Mesendoderm (in vitro differentiated cells): ENCODE measurements around the gene SLC5A5.

Experiments used
- DNase-seq: peaks from one replicate; pipeline ENCODE4 v3.0.0; 2013
- H2AK5ac ChIP-seq: 2 replicates; pipeline ENCODE4 v1.6.1; 2013; ENCODE audit warnings: low read length, inconsistent platforms
- H2BK120ac ChIP-seq: 2 replicates; pipeline ENCODE4 v1.6.1; 2013; ENCODE audit warnings: low read depth, mild to moderate bottlenecking, low read length, moderate library complexity, mixed read lengths
- H2BK15ac ChIP-seq: replicated peaks from 2 replicates; pipeline ENCODE4 v1.6.1; 2013; ENCODE audit warnings: low read depth, mild to moderate bottlenecking, moderate library complexity
- H2BK5ac ChIP-seq: 2 replicates; pipeline ENCODE4 v1.6.1; 2013; ENCODE audit warnings: low read length, inconsistent platforms
- H3K18ac ChIP-seq: 2 replicates; pipeline ENCODE4 v1.6.1; 2013; ENCODE audit warnings: mild to moderate bottlenecking, low read length, mixed read lengths
- H3K23ac ChIP-seq: one replicate; pipeline ENCODE4 v1.6.1; 2013; ENCODE audit warnings: low read length
- H3K27ac ChIP-seq: 2 replicates; pipeline ENCODE4 v1.5.1; 2013; ENCODE audit warnings: low read depth, mild to moderate bottlenecking, inconsistent platforms, low read length, moderate library complexity
- H3K27me3 ChIP-seq: 2 replicates; pipeline ENCODE4 v1.6.1; 2013; ENCODE audit warnings: low read length, control low read depth, mild to moderate bottlenecking, inconsistent platforms; ENCODE audit not compliant: insufficient read depth, poor library complexity
- H3K36me3 ChIP-seq: 2 replicates; pipeline ENCODE4 v1.6.1; 2013; ENCODE audit warnings: low read length, inconsistent platforms; ENCODE audit not compliant: control insufficient read depth, insufficient read depth
- H3K4ac ChIP-seq: one replicate; pipeline ENCODE4 v1.6.1; 2013; ENCODE audit warnings: low read depth, mild to moderate bottlenecking, low read length, moderate library complexity
- H3K4me1 ChIP-seq: 2 replicates; pipeline ENCODE4 v1.6.1; 2013; ENCODE audit warnings: low read depth, low read length, inconsistent platforms; ENCODE audit not compliant: control insufficient read depth
- H3K4me2 ChIP-seq: 2 replicates; pipeline ENCODE4 v1.6.1; 2013; ENCODE audit warnings: low read length
- H3K4me3 ChIP-seq: 2 replicates; pipeline ENCODE4 v1.5.1; 2013; ENCODE audit warnings: mild to moderate bottlenecking, low read length
- H3K56ac ChIP-seq: one replicate; pipeline ENCODE4 v1.6.1; 2013; ENCODE audit warnings: low read length
- H3K79me1 ChIP-seq: 2 replicates; pipeline ENCODE4 v1.6.1; 2013; ENCODE audit warnings: low read length, inconsistent platforms
- H3K79me2 ChIP-seq: 2 replicates; pipeline ENCODE4 v1.6.1; 2013; ENCODE audit warnings: mild to moderate bottlenecking, low read length; ENCODE audit not compliant: control insufficient read depth, insufficient read depth
- H3K9ac ChIP-seq: 2 replicates; pipeline ENCODE4 v1.6.1; 2013; ENCODE audit warnings: low read length, inconsistent platforms
- H4K5ac ChIP-seq: one replicate; pipeline ENCODE4 v1.6.1; 2013; ENCODE audit warnings: low read length
- H4K8ac ChIP-seq: one replicate; pipeline ENCODE4 v1.6.1; 2013; ENCODE audit warnings: low read depth, mild to moderate bottlenecking, control low read depth, low read length, moderate library complexity
- WGBS: extraction: QIAGEN DNeasy Blood & Tissue Kit; methylation state at CpG from one replicate; pipeline ENCODE4 v1.1.7; 2013; ENCODE audit warnings: low lambda C conversion rate, missing lambda C conversion rate; ENCODE audit not compliant: insufficient coverage; ENCODE audit errors: extremely low coverage; 5-methylcytosine and 5-hydroxymethylcytosine counted together

Gene SLC5A5

GRCh38 chr19:17926044-17926443 is 54.3 kb downstream of the SLC5A5 start:
- Histone ChIP-seq H3K4me2 (no peak overlapping the region), H3K56ac (no peak overlapping the region), H3K4ac (no peak overlapping the region), H3K4me3 (no peak overlapping the region), H3K18ac (no peak overlapping the region), H2BK15ac (no peak overlapping the region), H3K27ac (no peak overlapping the region), H4K8ac (no peak overlapping the region), H4K5ac (no peak overlapping the region), H3K9ac (no peak overlapping the region), H2BK5ac (no peak overlapping the region), H2AK5ac (no peak overlapping the region), H3K23ac (no peak overlapping the region), H3K27me3 (no peaks in the 10 kb centered on the region), H2BK120ac (no peak overlapping the region), H3K36me3 (no peaks in the 10 kb centered on the region), H3K79me2 (no peaks in the 10 kb centered on the region), H3K79me1 (no peaks in the 10 kb centered on the region), H3K4me1 (no peaks in the 10 kb centered on the region)
- WGBS, result no CpG with 5 or more reads among the region's 4 CpGs
- no peak for DNase-seq

- no peak overlapping the region for H3K9ac ChIP-seq
- WGBS, result no CpG with 5 or more reads among the region's 4 CpGs
- H2BK15ac ChIP-seq, result no peak overlapping the region
- no peak overlapping the region for H3K4me2 ChIP-seq
- no peak overlapping the region for H3K23ac ChIP-seq
- no peak overlapping the region for H3K18ac ChIP-seq
- no peak overlapping the region for H3K27ac ChIP-seq
- H3K79me2 ChIP-seq, result peaks cover 7% of the 10 kb centered on the region
- no peak for DNase-seq
- no peak overlapping the region for H4K8ac ChIP-seq
- no peak overlapping the region for H2BK5ac ChIP-seq
- no peak overlapping the region for H3K4ac ChIP-seq
- no peak overlapping the region for H3K4me3 ChIP-seq
- H3K4me1 ChIP-seq, result peaks cover 2% of the 10 kb centered on the region
- no peaks in the 10 kb centered on the region for H3K36me3 ChIP-seq
- H3K79me1 ChIP-seq, result peaks cover 7% of the 10 kb centered on the region
- no peak overlapping the region for H3K56ac ChIP-seq
- no peak overlapping the region for H2BK120ac ChIP-seq
- H2AK5ac ChIP-seq, result no peak overlapping the region
- no peak overlapping the region for H4K5ac ChIP-seq
- no peaks in the 10 kb centered on the region for H3K27me3 ChIP-seq
Observed at GRCh38 chr19:17929056-17929455, 57.3 kb downstream of the SLC5A5 start.

DNA sequence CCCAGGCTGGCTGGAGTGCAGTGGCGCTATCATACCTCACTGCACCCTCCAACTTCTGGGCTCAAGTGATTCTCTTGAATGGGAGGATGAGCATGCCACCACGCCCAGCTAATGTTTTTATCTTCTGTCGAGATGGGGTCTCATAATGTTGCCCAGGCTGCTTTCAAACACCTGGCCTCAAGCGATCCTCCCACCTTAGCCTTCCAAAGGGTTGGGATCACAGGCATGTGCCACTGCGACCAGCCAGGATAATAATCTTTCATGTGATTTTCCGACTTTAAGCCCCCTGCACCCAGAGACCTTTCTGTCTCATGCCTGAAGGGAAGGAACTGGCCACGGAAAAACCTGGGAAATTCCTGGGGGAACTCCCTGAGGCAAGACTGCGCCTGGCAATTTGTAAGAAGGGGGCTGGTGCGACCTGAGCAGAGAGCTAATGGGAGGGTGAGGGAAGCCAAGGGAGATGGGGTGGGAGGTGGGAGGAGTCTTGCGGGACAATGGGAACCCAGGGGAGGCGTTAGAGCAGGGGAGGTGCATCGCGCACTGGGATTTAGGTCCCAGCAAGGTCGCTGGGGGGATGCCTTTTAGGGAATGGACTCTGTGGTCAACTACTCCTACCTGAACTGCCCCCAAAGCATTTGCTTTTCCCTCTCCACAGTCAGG is 59.9 kb downstream of the SLC5A5 start:
- peak; percentile 89 for DNase-seq
- no peak overlapping the region for H2BK5ac ChIP-seq
- peak overlapping the region; percentile 86 for H3K56ac ChIP-seq
- no peaks in the 10 kb centered on the region for H3K36me3 ChIP-seq
- peaks cover 7% of the 10 kb centered on the region for H3K79me1 ChIP-seq
- H3K18ac ChIP-seq, result no peak overlapping the region
- peak overlapping the region; percentile 99 for H4K5ac ChIP-seq
- no peaks in the 10 kb centered on the region for H3K27me3 ChIP-seq
- peaks cover 2% of the 10 kb centered on the region for H3K4me1 ChIP-seq
- peaks cover 7% of the 10 kb centered on the region for H3K79me2 ChIP-seq
- H2BK120ac ChIP-seq, result no peak overlapping the region
- no peak overlapping the region for H3K23ac ChIP-seq
- peak overlapping the region; percentile 79 for H3K9ac ChIP-seq
- H3K4ac ChIP-seq, result no peak overlapping the region
- H2AK5ac ChIP-seq, result no peak overlapping the region
- H2BK15ac ChIP-seq, result no peak overlapping the region
- peak overlapping the region; percentile 84 for H3K4me2 ChIP-seq
- H3K27ac ChIP-seq, result no peak overlapping the region
- no CpG with 5 or more reads among the region's 14 CpGs for WGBS
- no peak overlapping the region for H4K8ac ChIP-seq
- no peak overlapping the region for H3K4me3 ChIP-seq

DNA sequence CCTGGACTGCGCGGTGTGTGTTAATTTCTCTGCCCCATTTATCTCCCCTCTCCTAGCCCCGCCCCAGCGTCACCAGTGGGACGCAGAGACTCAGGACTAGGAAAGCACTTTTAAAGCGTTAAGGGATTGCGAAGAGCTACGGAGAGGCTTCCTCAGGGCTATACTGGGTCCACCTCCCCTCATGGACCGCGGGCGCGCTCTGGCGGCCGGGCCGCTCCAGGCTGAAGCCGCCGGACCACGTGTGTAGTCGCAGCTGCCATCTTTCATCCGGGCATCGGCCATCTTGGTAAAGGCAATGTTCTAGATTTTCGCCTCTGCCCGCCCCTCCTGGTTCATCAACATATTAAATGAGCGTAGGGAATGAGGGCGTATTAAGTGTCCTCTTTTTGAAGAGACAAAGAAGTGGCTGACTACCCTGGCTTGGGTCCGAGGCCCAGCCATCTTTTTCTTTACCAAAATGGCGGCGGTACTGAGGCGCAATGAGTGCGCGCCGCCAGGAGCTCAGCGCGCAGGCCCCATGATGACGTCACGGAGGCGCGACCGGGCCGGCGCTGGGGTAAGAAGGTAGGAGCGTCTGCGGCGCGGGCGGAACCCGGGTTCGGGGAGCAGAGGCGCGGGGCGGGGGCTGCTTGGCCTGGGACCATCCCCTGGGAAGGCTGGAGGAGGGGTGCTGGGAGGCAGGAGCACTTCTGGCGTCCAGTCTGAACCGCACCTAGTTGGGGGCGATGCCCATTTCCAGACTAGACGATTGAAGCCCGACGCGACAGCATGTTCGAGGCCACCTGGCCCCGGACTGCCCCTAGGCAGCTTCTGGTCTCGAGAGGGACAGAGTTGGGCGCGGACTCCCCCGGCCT is 61.0 kb downstream of the SLC5A5 start, which contains the start of gene CCDC124:
Gene CCDC124, plus strand, starts transcription at position 531 of the 854 bp plus-strand sequence. CDS start 3,406 bp downstream, outside the sequence.
- Histone ChIP-seq H3K18ac (peak within 1 kb of the TSS; percentile 33), H2AK5ac (peak within 1 kb of the TSS; percentile 78), H3K23ac (no peak within 1 kb of the TSS), H3K27ac (no peak within 1 kb of the TSS), H2BK120ac (no peak within 1 kb of the TSS), H3K4ac (peak within 1 kb of the TSS; percentile 50), H3K27me3 (no peaks in the 10 kb centered on the region), H3K4me1 (peaks cover 2% of the 10 kb centered on the region), H2BK15ac (no peak within 1 kb of the TSS), H3K9ac (peak within 1 kb of the TSS; percentile 97), H4K5ac (peak within 1 kb of the TSS; percentile 99), H3K4me2 (peak within 1 kb of the TSS; percentile 97), H3K79me1 (peaks cover 7% of the 10 kb centered on the region), H3K36me3 (no peaks in the 10 kb centered on the region), H3K56ac (peak within 1 kb of the TSS; percentile 90), H4K8ac (peak within 1 kb of the TSS; percentile 3), H3K4me3 (peak within 1 kb of the TSS; percentile 92), H2BK5ac (peak within 1 kb of the TSS; percentile 49), H3K79me2 (peaks cover 7% of the 10 kb centered on the region)
- DNase-seq, result peak; percentile 96
- no CpG with 5 or more reads among the region's 64 CpGs for WGBS

- Histone ChIP-seq H3K4me3 (peak overlapping the region; percentile 92), H2BK5ac (no peak overlapping the region), H3K56ac (peak overlapping the region; percentile 85), H2BK15ac (no peak overlapping the region), H3K18ac (peak overlapping the region; percentile 33), H3K9ac (peak overlapping the region; percentile 97), H3K27me3 (no peaks in the 10 kb centered on the region), H3K36me3 (no peaks in the 10 kb centered on the region), H3K27ac (no peak overlapping the region), H2AK5ac (peak overlapping the region; percentile 78), H2BK120ac (no peak overlapping the region), H3K4ac (peak overlapping the region; percentile 50), H3K23ac (no peak overlapping the region), H4K5ac (no peak overlapping the region), H4K8ac (no peak overlapping the region), H3K79me1 (peaks cover 7% of the 10 kb centered on the region), H3K4me1 (peaks cover 2% of the 10 kb centered on the region), H3K79me2 (peaks cover 7% of the 10 kb centered on the region), H3K4me2 (peak overlapping the region; percentile 97)
- WGBS, result no CpG with 5 or more reads among the region's 19 CpGs
- DNase-seq, result no peak
Observed at GRCh38 chr19:17933414-17934129, 61.8 kb downstream of the SLC5A5 start.
